Brain microvascular endothelial cell (primary cell): Measurements from ENCODE around the gene GPHN.

Source experiments
- DNase-seq: peaks from one replicate; pipeline ENCODE4 v3.0.0-alpha.2; 2020
- H3K27ac ChIP-seq: fragments of 250-450 bp; sonication (Bioruptor Pico); 2 replicates; pipeline ENCODE4 v1.5.1; 2020; ENCODE audit warnings: mild to moderate bottlenecking, moderate library complexity
- H3K27me3 ChIP-seq: fragments of 250-450 bp; sonication (Bioruptor Pico); replicated peaks from 2 replicates; pipeline ENCODE4 v1.5.1; 2020; ENCODE audit warnings: mild to moderate bottlenecking
- H3K36me3 ChIP-seq: fragments of 250-450 bp; sonication (Bioruptor Pico); replicated peaks from 2 replicates; pipeline ENCODE4 v1.5.1; 2020; ENCODE audit warnings: mild to moderate bottlenecking
- H3K4me3 ChIP-seq: 2 replicates; pipeline ENCODE4 v1.5.1; 2011; ENCODE audit warnings: low read depth, mild to moderate bottlenecking, control low read depth, low read length, moderate library complexity
- in situ Hi-C: cut with HindIII; loops from 2 replicates; pipeline ENCODE4 v1.10.0; 2017; ENCODE audit warnings: low sequenced_read_pairs, low pct_ligation_motif_present
- TF ChIP-seq, protein P1 (sequence below): IDR thresholded peaks from 2 replicates; pipeline ENCODE4 v1.5.1; 2011; ENCODE audit warnings: low read depth, mild to moderate bottlenecking, moderate library complexity, low read length, control low read depth, inconsistent platforms; ENCODE audit errors: missing control alignments

GPHN gene

DNA sequence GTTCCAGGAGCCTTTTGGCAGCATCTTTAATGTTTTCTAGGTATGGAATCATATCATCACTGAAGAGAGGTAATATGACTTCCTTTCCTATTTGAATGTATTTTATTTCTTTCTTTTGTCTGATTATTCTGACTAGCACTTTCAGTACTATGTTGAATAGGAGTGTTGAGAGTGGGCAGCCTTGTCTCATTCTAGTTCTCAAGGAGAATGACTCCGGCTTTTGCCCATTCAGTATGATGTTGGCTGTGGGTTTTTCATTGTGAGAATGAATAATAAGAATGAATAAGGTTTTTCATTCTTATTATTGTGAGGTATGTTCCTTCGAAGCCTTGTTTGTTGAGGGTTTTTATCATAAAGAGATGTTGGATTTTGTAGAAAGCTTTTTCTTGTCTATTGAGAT is 98.9 kb downstream of the GPHN start:
- in situ Hi-C loops: no loop called here
- Histone ChIP-seq H3K27ac (no peak overlapping the region), H3K36me3 (no peaks in the 10 kb centered on the region), H3K4me3 (no peak overlapping the region), H3K27me3 (no peaks in the 10 kb centered on the region)
- TF ChIP-seq, protein P1, sequence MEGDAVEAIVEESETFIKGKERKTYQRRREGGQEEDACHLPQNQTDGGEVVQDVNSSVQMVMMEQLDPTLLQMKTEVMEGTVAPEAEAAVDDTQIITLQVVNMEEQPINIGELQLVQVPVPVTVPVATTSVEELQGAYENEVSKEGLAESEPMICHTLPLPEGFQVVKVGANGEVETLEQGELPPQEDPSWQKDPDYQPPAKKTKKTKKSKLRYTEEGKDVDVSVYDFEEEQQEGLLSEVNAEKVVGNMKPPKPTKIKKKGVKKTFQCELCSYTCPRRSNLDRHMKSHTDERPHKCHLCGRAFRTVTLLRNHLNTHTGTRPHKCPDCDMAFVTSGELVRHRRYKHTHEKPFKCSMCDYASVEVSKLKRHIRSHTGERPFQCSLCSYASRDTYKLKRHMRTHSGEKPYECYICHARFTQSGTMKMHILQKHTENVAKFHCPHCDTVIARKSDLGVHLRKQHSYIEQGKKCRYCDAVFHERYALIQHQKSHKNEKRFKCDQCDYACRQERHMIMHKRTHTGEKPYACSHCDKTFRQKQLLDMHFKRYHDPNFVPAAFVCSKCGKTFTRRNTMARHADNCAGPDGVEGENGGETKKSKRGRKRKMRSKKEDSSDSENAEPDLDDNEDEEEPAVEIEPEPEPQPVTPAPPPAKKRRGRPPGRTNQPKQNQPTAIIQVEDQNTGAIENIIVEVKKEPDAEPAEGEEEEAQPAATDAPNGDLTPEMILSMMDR: no peak
- DNase-seq: no peak

DNA sequence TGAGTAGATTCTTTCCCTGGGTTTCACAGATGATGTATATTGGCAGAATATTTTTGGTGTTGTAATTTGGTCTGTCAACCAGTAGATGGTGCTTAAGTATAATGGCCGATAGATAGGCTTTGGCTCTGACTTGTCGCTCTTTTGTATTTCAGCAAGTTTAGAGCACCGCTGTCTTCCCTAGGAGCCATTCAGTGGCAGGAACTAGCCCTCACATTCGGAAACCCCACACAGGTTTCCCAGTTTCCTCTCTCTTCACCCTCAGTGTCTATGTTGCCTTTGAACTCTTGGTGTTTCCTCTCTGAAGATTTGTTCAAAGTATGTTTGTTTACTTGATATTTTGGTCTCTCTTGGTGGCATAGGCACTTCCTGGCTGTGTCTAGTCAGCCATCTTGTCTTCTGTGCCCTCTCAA is 102.2 kb downstream of the GPHN start:
- no peak for DNase-seq
- in situ Hi-C loops: no loop called here

DNA sequence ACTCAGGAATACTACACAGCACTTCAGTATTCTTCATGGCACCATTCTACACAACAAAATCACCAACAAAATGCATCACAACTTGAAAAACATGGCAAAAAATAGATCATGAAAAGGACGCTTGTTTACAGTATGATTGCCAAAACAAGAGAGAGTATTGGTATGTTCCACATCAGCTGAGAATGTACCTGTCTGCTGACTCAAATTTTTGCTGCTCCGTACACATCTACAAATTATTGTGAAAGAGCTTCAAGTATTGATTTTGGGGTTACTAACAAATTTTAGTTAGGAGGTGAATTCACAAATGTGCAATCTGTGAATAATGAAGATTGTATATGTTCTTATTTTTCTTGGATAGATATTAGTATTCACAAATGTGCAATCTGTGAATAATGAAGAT is 105.4 kb downstream of the GPHN start:
- in situ Hi-C loops: no loop called here

More for the DNA sequence above, 102.2 kb downstream of the GPHN start:
- no peaks in the 10 kb centered on the region for H3K36me3 ChIP-seq
- no peak overlapping the region for H3K27ac ChIP-seq
- H3K4me3 ChIP-seq: no peak overlapping the region
- TF ChIP-seq, protein P1: peak; percentile 56
- no peaks in the 10 kb centered on the region for H3K27me3 ChIP-seq

DNA sequence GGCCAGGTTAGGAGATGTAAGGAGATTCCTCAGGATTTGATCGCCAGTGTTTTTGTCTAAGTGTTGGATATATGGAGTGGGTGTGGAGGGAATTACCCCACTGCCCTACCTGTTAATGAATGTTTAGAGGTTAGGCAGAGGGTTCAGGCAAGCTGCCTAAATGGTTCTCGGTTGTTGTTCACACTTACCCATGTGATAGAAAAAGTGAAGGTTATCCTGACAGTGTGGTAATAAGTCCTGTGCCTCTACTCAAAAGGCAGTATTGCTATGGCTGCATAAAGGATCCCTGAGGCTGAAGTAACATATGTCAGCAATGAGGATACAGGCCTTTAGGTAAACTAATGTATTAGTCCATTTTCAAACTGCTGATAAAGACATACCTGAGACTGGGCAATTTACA is 112.0 kb downstream of the GPHN start:
- no peak overlapping the region for H3K4me3 ChIP-seq
- DNase-seq: no peak
- no peaks in the 10 kb centered on the region for H3K36me3 ChIP-seq
- TF ChIP-seq, protein P1: no peak
- H3K27me3 ChIP-seq: no peaks in the 10 kb centered on the region
- in situ Hi-C loops: no loop called here
- no peak overlapping the region for H3K27ac ChIP-seq

More for the DNA sequence above, 105.4 kb downstream of the GPHN start:
- Histone ChIP-seq H3K27me3 (no peaks in the 10 kb centered on the region), H3K4me3 (no peak overlapping the region), H3K36me3 (no peaks in the 10 kb centered on the region), H3K27ac (no peak overlapping the region)
- TF ChIP-seq, protein P1: no peak
- no peak for DNase-seq

DNA sequence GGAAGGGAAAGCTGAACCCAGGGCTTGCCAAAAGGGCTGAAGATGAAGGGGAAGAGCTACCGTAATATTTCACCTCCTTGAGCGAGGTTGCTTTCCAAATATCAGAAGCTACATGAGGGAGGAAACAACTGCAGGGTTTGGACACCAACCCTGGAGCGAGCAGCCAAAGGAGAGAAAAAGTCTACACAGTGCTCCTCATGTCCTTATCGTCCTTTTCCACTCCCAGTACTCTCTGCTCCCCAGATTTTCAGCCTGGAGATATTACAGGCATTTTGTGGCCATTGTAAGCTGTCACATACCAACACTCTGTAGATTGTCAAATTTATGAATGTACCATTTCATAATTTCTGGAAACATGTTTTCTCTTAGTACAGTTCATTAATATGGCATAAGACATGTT is 115.9 kb downstream of the GPHN start:
- H3K27ac ChIP-seq: no peak overlapping the region
- DNase-seq: no peak
- in situ Hi-C loops: no loop called here
- no peak overlapping the region for H3K4me3 ChIP-seq
- no peaks in the 10 kb centered on the region for H3K36me3 ChIP-seq
- no peaks in the 10 kb centered on the region for H3K27me3 ChIP-seq
- TF ChIP-seq, protein P1: no peak

DNA sequence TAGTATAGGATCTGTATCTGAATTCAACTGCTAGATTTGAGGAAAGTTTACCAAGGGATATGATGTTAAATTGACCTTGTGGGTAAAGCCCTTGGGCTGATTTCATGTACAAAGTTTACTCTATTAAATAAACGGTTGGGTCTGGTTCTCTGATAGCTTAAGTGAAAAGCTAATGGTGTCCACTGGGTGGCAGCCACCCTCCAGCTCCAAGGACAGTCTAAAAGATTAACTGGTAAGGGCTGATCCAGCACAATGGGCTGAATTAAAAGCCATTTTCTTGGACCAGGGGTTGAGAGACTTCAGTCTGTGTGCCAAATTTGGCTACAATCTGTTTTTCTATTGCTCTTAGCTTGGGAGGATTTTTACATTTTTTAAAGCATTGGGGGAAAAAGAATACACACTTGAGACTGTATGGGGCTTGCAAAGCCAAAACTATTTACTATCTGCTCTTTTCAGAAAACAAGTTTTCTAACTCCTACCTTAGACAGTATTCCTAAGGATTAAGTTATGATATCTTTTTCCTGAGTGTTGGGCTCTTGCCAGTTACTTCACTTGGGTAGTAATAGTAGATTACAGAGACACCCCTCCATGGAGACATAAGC is 116.5 kb downstream of the GPHN start:
- peak; percentile 81 for DNase-seq
- no peak overlapping the region for H3K27ac ChIP-seq
- no peak overlapping the region for H3K4me3 ChIP-seq
- in situ Hi-C loops: no loop called here
- H3K27me3 ChIP-seq: no peaks in the 10 kb centered on the region
- TF ChIP-seq, protein P1: peak; percentile 84
- H3K36me3 ChIP-seq: no peaks in the 10 kb centered on the region
